Ishikawa (cell line): ENCODE measurements around the gene NTN1.

Experiments
- CEBPB ChIP-seq: IDR thresholded peaks from 2 replicates; pipeline ENCODE4 v1.6.1; 2012
- CREB1 ChIP-seq: IDR thresholded peaks from 2 replicates; pipeline ENCODE4 v1.6.1; 2012; ENCODE audit warnings: low read depth
- EGR1 ChIP-seq: IDR thresholded peaks from 2 replicates; pipeline ENCODE4 v1.6.1; 2012
- EP300 ChIP-seq: IDR thresholded peaks from 2 replicates; pipeline ENCODE4 v1.6.1; 2012; ENCODE audit warnings: borderline replicate concordance
- FOXM1 ChIP-seq: IDR thresholded peaks from 2 replicates; pipeline ENCODE4 v1.6.1; 2012; ENCODE audit warnings: low read depth, borderline replicate concordance
- NFIC ChIP-seq: IDR thresholded peaks from 2 replicates; pipeline ENCODE4 v1.6.1; 2012
- RAD21 ChIP-seq: IDR thresholded peaks from 2 replicates; pipeline ENCODE4 v1.6.1; 2012; ENCODE audit warnings: low read depth
- TAF1 ChIP-seq: IDR thresholded peaks from 2 replicates; pipeline ENCODE4 v1.6.1; 2012; ENCODE audit warnings: low read depth, mild to moderate bottlenecking
- TCF12 ChIP-seq: IDR thresholded peaks from 2 replicates; pipeline ENCODE4 v1.6.1; 2012; ENCODE audit warnings: low read depth
- TEAD4 ChIP-seq: IDR thresholded peaks from 2 replicates; pipeline ENCODE4 v1.6.1; 2012
- YY1 ChIP-seq: IDR thresholded peaks from 2 replicates; pipeline ENCODE4 v1.6.1; 2012; ENCODE audit warnings: low read depth
- ZBTB7A ChIP-seq: IDR thresholded peaks from 2 replicates; pipeline ENCODE4 v1.6.1; 2012; ENCODE audit warnings: low read depth
- TF ChIP-seq, protein P1 (sequence below): IDR thresholded peaks from 2 replicates; pipeline ENCODE4 v1.6.1; 2012
- TF ChIP-seq, protein P2 (sequence below): IDR thresholded peaks from 2 replicates; pipeline ENCODE4 v1.6.1; 2012; ENCODE audit warnings: low read depth, mild to moderate bottlenecking
- TF ChIP-seq, protein P3 (sequence below): IDR thresholded peaks from 2 replicates; pipeline ENCODE4 v1.6.1; 2012

Gene NTN1

DNA sequence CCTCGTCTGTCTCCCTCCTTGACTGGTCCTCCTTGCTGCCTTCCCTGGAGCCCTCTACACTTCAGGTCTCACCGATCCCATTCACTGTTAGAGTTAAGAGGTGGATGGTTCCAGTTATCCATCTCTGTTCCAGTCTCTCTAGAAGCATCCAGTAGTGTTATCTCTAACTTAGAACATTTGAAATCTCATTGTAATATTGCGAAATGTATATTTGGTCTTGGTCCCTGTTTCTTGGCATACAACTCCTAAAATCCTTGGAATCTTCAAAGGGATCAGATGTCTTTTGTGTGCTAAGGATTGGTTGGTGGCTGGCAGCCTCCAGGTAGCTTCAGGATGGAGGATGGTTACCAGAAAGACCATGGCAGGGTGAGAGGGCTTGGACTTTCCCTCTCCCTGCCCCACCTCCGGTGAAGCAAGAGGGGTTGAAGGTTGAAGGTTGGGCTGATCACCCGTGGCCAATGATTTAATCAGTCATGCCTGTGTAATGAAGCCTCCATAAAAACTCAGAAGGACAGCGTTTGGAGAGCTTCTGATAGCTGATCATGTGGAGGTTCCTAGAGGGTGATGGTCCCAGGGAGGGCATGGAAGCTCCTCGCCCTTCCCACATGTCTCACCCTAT, 59.1 kb downstream of the NTN1 start:
- no peak for TF ChIP-seq TEAD4
- no peak for TF ChIP-seq FOXM1
- no peak for TF ChIP-seq CREB1
- TF ChIP-seq EGR1: no peak
- TF ChIP-seq TAF1: no peak
- no peak for TF ChIP-seq CEBPB
- TF ChIP-seq, protein P1, sequence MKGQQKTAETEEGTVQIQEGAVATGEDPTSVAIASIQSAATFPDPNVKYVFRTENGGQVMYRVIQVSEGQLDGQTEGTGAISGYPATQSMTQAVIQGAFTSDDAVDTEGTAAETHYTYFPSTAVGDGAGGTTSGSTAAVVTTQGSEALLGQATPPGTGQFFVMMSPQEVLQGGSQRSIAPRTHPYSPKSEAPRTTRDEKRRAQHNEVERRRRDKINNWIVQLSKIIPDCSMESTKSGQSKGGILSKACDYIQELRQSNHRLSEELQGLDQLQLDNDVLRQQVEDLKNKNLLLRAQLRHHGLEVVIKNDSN: no peak
- no peak for TF ChIP-seq YY1
- TF ChIP-seq TCF12: no peak
- TF ChIP-seq, protein P2, sequence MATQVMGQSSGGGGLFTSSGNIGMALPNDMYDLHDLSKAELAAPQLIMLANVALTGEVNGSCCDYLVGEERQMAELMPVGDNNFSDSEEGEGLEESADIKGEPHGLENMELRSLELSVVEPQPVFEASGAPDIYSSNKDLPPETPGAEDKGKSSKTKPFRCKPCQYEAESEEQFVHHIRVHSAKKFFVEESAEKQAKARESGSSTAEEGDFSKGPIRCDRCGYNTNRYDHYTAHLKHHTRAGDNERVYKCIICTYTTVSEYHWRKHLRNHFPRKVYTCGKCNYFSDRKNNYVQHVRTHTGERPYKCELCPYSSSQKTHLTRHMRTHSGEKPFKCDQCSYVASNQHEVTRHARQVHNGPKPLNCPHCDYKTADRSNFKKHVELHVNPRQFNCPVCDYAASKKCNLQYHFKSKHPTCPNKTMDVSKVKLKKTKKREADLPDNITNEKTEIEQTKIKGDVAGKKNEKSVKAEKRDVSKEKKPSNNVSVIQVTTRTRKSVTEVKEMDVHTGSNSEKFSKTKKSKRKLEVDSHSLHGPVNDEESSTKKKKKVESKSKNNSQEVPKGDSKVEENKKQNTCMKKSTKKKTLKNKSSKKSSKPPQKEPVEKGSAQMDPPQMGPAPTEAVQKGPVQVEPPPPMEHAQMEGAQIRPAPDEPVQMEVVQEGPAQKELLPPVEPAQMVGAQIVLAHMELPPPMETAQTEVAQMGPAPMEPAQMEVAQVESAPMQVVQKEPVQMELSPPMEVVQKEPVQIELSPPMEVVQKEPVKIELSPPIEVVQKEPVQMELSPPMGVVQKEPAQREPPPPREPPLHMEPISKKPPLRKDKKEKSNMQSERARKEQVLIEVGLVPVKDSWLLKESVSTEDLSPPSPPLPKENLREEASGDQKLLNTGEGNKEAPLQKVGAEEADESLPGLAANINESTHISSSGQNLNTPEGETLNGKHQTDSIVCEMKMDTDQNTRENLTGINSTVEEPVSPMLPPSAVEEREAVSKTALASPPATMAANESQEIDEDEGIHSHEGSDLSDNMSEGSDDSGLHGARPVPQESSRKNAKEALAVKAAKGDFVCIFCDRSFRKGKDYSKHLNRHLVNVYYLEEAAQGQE: no peak
- TF ChIP-seq, protein P3, sequence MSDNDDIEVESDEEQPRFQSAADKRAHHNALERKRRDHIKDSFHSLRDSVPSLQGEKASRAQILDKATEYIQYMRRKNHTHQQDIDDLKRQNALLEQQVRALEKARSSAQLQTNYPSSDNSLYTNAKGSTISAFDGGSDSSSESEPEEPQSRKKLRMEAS: no peak
- no peak for TF ChIP-seq NFIC
- TF ChIP-seq RAD21: no peak
- TF ChIP-seq EP300: no peak
- TF ChIP-seq ZBTB7A: no peak

DNA sequence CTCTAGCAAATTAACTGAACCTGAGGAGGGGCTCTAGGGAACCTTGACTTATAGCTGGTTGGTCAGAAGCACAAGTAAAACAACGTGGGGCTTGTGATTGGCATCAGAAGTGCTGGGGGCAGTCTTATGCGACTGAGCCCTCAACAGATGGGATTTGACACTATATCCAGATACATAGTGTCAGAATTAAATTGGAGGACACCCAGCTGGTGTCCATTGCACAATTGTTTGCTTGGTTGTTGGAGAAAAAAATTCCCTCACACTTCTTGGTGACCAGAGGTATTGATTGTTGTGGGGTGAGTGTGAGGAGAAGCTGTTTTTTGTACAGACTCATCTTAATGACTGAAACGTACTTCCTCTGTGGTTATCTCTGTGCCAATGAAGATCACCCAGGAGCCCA, 59.7 kb downstream of the NTN1 start:
- TF ChIP-seq TEAD4 (no peak), NFIC (no peak), CREB1 (no peak), EP300 (no peak), FOXM1 (no peak), TCF12 (no peak), RAD21 (no peak), TAF1 (no peak)
- TF ChIP-seq, protein P2: no peak

DNA sequence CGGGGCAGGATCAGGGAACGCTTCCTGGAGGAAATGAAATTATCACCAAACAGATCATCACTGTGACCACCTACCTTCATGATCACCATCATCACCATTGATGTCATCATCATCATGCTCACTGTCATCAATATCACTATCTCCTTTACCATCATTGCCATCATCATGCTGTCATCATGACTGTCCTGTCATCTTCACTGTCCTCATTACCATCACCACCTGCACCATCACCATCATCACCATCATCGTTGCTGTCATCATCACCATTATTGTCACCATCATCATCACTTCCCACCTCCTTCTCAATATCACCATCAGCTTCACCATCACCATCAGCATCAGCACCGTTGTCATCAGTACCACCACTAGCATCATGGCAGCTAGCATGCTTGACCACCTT, 65.3 kb downstream of the NTN1 start:
- TF ChIP-seq RAD21 (no peak), YY1 (no peak), FOXM1 (no peak), CREB1 (no peak), TAF1 (no peak), EP300 (no peak), ZBTB7A (no peak), CEBPB (no peak), TEAD4 (no peak), NFIC (no peak)
- TF ChIP-seq, protein P1: no peak
- TF ChIP-seq, protein P2: no peak

DNA sequence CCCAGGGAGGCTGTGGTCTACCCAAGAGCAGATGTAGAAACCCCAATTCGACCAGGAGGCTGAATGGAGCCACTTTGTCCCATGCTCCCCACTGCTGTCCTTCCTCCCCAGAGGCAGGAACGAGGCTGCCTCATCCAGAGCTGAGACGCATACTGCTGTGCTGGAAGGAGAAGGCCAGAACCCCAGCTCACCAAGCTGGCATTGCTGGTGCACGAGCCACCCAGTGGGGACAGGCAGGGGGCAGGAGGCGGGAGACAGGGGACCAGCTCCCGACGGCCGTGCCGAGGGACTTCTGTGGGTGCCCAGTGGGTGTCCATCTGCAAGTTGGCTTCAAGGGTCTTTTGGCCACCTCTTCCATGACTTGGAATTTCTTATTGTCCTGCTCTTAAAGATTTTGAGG, 66.6 kb downstream of the NTN1 start:
- TF ChIP-seq RAD21 (no peak), TAF1 (no peak), FOXM1 (no peak), EGR1 (no peak), ZBTB7A (no peak), EP300 (no peak), YY1 (no peak)
- TF ChIP-seq, protein P3: no peak
- TF ChIP-seq, protein P2: no peak
